Umbilical cord (tissue), 2 donors: ENCODE data around the gene SRPRB. TPM values are rescaled to one million over a fixed set of nuclear protein-coding genes. Genes with fewer than 3 reads are reported as not detected.

ENCODE experiments used
- DNase-seq: peaks from one replicate; pipeline ENCODE4 v3.0.0-alpha.2; 2015; ENCODE audit warnings: low spot score
- total RNA-seq: library from RNA; depleted of rRNA; stranded (reverse); fragments of >200 nt; gene quantifications from one replicate; pipeline ENCODE4 v1.2.3, GENCODE V29; 2014; ENCODE audit warnings: low replicate concordance; ENCODE audit not compliant: insufficient read depth

The SRPRB gene
- total RNA-seq, 1 donor from 2014 or later, result 57.5 TPM

DNA sequence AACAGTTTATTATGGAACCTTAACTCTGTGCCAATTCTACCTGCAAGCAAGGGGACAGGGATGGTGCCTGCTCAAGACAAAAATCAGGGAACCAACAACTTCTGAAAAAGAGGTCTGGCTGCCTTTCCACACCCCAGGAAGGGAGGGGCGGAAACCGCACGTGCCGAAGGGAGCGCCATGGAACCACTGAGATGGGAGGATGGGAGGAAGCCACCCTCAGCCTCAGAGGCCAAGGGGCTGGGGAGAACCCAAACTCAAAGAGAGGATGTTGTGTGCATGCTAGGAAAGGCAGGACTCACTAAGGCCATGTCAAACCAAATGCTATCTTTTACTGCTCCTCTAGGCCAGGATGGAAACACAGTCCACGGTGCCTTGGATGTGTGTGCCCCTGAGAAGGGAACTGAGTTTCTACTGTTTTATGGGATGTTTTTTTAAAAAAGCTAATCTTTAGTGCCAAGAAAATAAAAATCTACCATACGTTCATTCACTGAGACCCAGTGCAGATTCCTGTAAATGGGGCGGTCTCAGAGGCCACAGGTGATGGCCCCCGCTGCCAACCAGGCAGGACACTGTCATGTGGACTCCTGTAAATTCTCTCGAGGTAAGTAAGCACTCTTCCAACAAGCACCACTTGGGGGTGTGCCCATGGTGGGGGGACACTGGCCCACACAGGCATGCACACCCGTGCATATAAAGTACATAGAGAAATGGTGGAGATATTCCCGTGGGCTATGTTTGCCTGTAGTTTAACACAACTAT is 20.5 kb downstream of the SRPRB start:
- no peak for DNase-seq

DNA sequence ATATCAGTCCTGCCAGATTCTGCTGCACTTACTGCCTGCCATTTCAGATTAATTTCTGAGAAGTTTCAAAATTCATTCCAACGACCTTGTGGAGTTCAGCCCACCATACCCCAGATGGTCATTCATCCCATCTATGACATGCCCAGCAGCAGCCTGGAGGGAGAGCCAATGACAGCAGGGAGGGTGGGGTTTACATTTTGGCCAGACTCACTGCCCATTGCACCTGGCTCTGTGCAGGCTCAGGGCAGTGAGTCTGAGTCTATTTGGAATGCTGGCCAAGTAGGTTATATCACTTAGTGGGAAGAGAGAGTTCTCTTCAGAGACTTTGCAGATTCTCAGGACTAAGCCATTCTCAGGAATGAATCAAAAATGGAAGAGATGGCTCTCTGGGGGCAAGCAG is 21.5 kb downstream of the SRPRB start:
- DNase-seq, result no peak

DNA sequence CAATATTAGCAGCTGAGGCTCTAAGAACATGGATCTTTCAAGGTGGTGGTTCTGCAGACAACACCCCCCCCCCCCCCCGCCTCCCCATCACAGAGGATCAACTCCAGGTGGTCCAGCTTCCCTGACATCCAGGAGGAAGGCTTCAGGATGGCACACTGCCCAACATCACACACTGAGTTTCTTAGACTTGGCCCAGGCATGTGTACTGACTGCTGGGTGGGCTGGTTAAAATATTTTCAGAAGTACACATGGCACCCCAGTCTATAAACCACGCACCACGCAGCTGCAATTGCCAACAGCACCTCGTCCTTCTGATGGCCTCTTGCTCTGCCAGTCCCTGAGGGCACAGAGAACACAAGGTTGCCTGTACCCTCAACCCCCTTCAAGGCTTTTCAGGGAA is 22.1 kb downstream of the SRPRB start:
- DNase-seq, result no peak

DNA sequence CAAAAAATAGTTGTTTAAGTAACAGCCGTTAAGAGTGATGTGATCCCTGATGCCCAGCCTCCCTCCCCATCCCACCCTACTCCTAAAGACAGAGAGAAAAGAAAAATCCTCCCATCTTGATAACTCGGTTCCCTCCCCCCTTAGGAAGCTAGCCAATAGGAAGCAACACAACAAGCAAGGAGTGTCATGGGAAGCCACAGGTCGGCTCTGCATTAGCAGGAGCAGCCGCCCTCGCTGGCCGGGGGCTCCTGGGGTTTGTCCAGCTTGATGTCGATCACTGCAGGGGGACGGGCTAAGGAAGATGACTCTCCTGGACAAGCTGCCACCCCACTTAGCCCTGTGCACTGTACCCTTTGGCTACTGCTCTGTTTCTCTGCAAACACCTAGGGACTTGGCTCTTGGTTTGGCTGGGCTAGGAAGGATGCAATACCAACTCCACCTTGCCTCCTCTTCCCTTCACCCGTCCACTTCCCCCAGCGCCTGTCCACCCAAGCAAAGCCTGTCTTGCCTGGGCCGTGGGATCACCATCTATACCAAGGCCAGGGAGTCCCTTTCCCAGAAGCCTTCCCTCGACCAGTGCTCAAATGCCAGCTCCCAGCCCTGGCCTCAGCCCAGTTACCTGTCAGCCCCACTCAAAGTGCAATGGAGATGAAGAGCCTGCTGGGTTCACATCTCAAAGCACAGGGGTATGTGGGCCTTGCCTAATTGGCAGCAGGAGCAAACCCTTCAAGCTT is 23.1 kb downstream of the SRPRB start:
- DNase-seq, result no peak

DNA sequence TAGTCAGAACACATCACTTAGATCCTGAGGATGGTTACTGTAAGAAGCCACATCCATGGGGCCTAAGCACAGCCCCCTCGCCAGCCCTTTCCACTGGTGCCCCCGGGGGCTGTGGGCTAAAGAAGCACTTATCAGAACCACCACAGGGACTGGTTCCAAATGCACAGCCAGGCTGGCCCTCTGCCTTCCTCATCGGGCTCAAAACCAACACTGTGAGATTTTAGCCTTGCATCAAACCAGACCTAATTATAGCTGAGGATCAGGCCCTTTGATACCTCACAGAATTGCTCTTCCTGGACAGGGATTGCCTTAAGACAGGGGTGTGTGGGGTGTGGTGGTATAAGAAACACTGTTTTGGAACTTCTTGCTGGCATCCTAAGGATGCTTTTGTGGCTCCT is 23.7 kb downstream of the SRPRB start:
- DNase-seq, result no peak

DNA sequence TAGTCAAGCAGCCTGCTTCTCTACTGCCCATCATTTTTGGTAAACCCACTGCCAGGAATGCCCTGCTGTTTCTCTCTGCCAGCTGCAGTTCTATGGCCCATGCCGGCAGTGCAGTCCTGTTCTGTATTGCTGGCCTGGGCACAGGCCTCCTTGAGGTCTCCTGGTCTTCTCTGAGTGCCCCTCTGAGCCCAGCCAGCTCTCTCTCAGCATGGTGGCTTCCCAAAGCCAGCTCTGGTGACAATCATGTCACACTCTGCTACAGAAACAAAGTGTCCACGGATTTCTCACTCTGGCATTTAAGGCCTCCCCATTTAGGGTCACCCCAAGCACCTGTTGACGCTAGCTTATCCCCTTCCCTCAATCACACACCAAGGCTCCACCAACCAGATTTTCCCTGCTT is 24.5 kb downstream of the SRPRB start:
- no peak for DNase-seq

DNA sequence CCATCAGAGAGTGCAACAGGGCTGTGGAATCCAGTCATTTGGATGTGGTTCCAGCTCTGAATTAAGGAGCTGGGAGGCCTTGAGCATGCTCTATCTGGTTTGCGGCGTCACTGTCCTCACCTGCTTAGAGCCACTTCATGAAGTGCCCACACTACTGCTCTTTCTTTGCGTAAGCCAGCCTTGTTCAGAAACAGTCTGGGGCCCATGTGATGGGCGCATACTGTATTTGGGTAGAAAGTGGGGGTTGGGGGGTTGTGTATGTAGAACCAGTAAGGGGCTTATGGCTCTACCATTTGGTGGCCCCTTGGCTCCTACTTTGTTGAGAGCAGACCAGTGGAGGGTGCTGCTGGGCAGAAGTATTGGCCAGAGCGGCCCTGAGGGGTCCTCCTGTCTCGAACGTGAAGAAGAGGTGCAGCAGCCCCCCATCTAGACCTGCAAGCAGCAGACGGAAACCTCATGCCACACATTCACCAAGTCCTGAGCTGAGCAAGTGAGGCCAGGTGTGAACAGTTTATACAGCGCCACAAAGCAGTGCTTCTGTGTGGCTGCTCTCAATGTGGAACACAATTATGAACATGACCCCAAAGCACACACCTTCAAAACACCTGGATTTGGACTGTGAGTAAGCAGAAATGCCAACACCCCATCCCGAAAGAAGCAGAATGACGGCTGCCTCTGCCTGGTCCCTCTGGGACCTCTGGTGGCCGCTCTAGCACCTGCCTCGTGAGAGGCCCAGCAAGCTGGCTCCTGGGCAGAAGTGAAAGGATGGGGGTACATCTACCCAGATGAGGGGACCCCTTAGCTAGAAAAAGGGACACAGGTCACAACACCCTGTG is 26.6 kb downstream of the SRPRB start:
- no peak for DNase-seq

DNA sequence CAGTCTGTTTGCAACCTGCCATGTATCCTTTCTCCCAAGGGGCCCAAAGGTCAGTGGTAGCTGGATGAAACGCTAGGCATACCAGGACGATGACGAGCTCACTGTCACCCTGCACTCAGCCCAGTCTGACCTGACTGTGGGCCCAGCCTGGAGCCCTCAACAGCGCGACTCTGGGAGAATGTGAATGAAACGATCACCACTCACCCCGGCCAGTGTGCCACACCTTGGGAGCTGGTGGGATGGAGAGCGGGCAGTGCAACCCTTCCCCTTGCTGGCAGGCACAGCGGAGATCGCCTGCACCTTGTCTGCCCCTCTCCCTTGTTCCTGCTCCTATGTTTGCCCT is 27.2 kb downstream of the SRPRB start:
- DNase-seq, result no peak

DNA sequence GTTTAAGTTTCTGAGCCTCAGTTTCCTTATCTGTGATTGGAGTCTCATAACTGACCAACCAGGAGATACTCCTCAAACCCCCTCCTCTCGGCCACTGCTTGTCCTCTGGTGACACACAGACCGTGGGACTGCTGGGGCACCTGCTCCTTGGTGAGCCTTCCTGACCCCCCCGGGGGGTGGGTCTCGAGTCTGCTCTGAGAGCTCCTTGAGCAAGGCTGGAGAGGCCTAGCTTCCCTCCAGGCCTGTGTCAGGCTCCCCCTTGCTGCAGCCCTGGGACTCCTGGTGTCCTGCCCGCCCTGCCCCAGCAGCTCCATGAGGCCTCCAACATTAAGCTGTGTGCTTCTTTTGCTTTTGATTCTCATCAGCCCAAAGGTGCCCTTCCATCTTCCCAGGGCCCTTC is 27.7 kb downstream of the SRPRB start:
- DNase-seq, result no peak

DNA sequence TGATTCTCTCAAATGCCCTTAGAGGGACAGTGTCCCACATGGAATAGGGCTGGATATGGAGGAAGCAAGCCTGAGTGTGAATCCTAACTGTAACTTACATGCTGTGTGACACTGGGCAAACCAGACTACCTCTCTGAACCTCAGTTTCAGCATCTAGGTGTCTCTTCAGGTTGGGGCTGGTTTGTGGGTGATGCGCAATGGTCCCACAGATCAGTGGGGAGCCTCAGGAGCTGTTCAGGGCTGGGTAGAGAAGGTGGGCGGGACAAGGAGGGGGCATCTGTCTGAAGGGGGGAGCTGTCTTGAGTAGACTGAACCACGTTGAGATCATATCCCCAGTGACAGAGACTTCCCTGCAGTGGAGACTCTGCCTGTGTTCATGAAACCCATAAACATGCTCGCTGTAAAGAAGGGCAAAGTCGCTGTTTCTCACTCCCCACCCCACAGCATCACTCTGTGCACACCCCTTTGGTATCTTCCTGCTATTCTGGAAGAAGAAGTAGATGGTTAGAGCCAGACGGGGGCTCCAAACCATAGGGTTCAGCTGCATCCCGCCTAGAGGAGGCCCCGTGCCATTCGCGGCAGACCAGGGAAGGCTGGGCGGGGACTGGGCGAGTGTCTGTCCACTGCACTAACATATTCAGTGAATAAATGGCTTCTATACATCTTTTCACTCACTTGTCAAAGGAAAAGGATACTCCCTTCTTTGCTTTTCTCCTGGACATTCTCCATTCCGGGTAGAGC is 28.4 kb downstream of the SRPRB start:
- DNase-seq, result no peak

DNA sequence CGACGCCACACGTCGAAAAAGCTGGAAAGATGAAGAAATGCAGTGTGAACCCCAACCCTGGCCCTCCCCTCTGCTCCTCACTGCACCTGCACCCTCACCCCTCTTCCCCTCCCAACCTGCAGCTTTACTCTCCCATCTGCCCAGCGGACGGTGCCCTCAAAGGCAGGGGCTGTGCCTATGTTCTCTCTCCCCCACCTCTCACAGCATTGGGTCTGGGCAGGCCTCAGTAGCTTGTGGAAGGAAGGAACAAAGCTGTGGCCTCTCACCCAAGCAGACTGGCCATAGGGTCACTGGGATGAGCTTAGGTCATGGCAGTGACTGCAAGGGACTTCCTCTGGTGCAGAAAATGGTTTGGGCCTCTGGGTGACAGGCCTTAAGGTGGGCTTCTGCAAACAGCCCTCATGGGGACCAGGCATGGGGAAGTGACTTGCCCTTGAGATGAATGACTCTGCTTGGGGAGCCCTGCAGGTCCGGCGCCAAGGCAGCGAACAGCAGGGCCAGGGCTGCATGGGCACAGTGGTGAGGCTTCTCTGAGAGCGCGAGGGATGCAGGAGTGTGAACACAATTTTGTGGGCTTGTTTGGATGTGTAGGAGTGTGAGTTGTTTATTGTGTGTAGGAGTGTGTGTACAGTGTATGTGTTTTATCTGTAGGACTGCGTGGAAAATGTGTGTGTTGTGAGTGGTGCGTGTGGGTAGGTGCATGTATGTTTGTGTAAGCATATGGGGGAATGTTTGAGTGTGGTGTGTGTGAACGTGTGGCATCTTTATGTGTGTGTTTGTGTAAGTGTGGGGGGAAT is 29.2 kb downstream of the SRPRB start:
- no peak for DNase-seq

DNA sequence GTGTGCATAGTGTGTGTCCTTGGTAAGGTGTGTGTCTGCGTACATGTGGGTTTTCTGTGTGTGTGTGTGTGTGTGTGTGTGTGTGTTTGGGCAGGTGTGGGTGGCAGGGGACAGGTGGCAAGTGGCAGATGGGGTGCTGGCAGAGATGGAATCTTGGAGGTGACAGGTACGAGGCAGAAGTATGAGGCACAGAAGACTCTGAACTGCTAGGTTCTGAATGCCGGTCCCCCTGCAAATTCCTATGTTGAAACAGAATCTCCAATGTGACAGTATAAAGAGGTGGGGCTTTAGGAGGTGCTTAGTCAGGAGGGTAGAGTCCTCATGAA is 29.8 kb downstream of the SRPRB start:
- no peak for DNase-seq

DNA sequence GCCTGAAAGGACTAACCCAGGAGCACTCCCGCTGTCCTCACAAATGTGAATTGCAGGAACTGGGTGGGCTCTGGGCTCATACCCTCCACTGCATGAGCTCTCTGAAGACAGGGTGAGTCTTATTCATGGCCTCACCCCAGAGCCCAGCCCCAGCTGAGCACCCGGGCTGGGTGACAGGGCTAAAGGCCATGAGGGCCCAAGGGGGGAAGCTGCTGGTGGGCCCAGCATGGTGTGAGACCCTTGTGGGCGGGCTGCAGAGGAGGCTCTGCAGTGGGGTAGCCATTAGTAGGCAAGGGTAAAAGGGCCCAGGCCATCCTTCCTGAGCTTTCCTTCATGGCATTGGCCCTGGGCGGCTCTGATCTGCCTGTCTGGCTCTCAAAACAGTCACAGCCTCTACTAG is 30.3 kb downstream of the SRPRB start:
- DNase-seq, result no peak

DNA sequence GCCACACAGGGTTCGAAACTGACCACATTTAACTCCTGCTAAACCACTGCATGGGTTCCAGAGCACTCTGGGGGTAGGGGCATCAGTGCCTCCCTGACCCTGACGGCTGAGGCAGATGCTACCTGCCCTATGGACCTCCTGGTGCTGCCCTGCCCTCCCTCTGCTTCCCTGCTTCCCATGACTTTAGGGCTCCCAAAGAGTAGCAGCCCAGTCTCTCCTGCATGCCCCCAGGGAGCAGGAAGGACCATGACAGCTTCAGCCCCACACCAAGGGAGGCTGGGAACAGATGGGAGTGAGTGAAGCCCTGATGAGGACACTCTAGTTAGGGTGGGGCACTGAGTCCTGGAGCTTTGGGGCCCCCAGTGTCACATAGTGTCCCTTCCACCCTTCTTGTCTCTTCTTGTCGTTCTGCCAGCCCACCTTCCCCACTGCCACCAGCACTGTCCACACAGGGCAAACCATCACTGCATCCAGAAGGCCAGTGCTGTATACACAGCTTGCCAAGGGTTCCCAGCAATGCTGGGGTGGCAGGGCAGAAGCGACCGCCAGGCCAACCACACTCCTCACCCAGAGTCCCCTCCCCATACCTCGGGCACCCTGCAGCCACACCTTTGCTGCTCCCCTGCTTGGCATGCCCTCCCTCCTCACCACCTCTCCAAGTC is 31.0 kb downstream of the SRPRB start:
- no peak for DNase-seq

DNA sequence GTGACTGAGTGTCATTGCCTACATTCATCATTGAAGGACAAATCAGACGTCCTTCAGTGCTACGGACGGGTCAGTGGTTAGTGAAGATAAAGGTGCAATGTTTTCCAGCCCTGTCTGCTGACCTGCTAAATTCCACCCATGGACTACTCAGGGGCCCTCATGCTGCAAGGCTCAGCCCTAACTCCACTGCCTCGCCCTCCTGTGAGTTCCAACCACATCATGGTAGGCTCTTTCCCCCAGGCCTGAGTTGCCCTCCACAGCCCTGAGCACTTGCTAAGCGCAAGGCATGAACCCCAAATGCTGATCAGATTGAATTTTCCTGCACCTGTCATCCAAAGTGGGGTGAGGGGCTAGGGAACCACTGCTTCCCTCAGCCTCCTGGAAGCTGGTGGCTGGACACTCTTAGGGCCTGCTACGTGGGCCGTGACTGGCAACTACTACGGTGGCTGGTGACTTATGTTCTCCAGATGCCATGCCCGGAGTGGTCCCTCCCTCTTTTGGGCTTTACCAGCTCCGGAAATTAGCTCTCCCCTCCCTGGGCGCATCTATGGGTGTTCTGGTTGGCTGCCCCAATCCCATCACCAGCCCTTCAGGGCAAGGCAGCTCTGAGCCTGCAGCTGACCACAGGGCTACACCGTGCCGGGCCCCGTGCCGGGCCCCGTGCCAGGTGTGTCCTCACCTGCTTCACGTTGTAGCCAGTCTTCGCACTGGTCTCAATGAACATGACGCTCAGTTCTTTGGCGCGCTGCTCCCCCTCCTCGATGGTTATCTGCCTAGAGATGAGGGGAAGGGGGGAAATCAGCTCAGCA is 32.1 kb downstream of the SRPRB start:
- no peak for DNase-seq

DNA sequence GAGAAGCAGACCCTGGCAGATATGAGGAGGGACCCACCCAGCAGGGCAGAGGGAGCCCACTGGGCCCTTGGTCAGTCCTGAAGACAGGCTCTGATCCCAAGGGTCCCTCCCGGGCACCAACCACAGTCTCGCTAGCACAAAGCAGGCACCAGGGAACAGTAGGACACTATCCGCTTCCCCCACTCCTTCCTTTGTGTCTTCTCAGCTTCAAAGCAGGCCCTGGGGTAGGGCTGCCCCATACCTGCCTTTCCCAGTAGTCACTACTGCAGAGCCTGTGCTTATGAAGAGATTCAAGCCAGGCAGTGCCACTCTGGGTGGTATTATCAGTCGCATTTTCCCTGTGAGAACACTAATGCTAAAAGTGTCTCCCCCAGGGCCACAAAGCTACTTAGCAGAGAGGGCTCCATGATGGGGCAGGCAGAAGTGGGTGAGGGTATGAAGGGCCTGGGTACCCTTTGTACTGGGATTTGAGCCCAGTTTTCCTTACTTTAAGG is 32.7 kb downstream of the SRPRB start:
- no peak for DNase-seq

DNA sequence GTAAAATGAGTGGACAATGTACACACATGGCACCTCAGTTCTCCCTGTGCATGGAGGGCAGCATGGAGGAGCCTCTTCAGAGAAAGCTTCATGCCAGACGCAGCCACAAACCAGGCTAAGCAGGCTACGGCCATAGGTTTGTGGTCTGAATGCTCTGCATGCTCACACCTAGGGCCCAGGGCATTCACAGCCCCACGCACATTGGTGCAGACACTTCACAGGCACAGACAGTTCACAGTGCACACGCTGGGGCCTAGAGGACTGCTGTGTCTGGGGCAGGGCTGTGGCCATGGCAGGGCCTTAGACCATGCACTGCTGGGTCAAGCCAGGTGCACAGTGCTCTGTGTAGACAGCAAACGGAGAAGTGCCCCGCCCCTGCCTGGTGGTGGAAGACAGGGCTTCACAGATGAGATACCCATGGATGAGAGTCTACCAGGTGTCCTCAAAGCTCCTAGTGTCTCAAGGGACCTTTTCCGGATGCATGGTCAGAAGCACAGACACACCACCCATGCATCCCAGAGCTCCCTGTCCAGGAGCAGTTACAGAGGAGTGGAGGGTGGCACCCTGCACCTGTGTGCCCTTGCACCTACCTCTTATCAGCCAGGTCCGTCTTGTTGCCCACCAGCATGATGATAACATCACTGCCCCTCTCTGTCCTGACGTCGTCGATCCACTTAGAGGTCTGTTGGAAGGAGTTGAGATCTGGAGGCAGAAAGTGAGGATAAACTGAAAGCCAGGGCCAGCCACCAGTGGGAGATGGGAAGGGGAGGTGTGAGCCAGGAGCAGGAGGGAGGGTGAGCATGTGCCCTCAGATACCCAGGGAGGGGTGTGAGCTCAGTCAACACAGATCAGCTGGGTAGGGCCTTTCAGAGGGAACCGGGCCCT is 33.5 kb downstream of the SRPRB start:
- no peak for DNase-seq

DNA sequence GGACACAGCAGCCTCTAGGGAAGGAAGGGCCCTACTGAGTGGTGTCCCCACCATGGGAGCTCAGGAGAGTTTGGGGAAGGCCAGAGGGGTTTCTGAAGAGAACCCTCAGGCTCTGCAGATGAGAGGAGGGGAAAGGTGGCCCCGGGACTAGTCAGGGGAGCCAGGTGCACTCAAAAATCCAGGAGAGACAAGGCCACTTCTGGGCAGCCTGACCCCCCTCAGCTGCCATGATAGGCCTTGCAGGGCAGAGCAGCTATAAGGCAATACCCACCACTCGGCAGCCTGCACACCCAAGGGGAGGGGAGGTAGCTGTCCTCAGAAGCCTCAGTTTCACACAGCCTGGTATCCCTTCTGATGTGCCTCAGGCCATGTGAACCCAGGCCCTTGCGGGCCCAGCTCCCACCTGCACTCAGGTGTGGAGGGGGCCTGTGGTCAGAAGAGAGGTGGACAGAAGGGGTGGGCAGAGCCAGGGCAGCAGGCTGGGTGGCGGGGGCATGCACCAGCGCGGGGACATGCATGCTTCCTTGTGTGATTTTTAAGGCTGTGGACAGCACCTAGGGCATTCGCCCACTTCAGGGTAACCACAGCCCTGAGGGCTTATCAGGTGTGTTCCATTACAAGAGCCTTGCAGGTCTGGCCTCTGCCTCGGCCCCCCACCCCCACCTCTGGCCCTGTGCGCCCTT is 34.6 kb downstream of the SRPRB start:
- DNase-seq, result no peak
